A172 (cell line): ENCODE measurements around the gene GUK1. TPM values are rescaled to one million over a fixed set of nuclear protein-coding genes. Genes with fewer than 3 reads are reported as not detected.
"Not testable (repeated sequence)": the region's sequence is repeated elsewhere in the genome, so short reads cannot be mapped to it uniquely, and the experiment has no call there.

Source experiments
- DNase-seq: peaks from one replicate; pipeline ENCODE4 v3.0.0-alpha.2; 2015; ENCODE audit warnings: low spot score
- total RNA-seq: library from RNA; depleted of rRNA; stranded (reverse); fragments of >200 nt; shearing (Covaris generic); gene quantifications from 2 replicates; pipeline ENCODE4 v1.2.3, GENCODE V29; 2014

The GUK1 gene
- total RNA-seq, 1 experiment from 2014 or later = 407 TPM

DNA sequence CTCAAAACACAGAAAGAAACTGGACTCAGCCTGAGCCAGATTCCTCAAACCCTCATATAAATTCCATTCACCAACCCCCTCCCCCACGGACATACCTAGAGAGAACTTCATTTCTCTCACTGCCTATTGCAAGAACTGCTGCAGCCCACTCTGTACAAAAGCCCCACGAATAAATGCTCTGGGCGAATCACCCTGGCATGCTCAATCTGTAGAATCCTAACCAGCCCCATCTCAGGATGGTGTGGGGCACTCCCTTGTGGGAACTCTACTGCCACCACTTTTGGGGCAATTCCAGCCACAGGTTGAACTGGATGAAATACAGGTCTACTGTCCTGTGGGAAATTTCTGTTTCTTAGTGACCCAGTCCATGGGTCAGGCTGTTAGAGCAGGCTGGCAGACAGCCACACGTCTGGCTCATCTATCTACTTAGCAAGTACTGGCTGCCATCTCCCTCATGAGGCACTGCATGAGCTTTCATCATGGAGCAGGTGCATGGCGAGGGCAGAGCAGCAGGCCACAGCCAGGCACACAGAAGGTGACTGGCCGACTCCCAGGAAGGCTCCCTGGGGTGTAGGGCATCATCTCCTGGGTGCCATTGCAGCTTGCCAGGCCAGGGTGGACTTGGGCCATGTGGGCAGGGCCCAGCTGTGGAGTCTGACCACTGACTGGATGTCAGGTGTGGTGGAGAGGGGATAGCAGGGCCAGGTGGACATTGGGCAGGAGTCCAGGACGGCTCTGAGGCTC lies 35.4 kb upstream of the GUK1 start:
- no peak for DNase-seq

DNA sequence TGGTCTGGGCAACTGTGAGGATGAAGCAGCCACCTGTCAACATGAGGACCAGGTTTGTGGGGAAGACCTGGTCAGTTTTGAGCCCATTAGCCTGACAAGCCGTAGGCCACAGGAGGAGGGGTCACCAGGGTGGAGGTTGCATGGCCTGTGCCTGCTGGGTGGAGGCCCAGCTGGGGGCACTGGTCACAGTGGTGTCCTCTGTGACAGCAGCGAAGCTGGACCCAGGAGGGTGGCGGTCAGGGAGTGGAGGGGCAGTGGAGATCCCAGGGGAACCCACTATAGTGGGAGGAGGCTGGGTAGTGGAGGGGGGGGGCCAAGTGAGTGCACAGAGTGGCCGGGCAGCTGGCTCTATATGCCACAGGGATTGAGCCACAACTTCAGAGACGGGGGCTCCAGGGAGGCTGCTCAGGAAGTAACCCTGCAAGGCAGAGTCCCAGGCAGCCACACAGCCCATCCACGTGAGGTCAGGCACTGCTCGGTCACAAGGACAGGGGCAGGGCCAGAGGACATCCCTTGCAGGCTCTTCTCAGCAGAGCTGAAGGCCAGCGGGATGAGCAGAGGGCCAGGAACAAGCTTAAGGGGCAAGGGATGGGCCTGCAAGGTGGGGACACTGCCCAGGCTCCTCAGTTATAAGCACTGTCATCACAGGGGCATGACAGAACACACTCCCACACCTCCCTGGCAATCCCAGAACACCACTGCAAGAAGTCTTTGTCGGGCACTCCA lies 34.6 kb upstream of the GUK1 start:
- DNase-seq = no peak

DNA sequence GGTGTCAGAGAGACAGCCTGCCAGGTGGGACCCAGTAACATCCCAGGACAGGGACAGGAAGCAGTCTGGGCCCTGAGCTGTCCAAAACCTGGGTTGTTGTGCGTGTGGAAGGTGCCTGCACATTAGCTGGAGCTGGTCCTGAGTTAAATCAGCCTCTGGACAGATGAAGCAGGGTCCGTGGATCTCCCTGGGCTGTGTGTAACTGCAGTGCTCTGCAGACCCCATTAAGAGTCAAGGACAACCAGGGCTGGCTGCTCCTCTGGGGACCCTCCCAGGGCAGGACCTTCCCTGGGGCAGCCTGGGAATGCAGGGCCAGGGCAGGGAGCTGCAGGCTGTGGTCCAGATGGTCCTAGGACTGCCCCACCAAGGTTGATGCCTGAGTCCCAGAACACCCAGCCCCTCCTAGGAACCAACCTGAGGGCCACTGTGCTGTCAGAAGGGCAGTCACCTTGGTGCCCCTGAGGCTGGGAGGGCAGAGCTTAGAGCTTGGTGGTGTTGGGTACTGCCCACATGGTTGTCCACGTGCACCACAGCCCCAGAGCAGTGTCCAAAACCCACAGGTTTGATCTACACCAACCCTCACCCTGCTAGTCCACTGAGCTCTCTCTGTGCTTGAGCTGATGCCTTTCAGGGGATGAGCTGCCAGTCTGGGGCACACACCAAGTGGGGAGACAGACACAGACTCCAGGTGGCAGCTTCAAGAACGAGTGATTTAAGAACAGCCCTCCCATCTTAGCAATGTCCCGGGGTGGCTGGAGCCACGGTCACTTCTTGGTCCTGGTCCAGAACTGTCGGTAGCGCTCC lies 33.9 kb upstream of the GUK1 start:
- no peak for DNase-seq

DNA sequence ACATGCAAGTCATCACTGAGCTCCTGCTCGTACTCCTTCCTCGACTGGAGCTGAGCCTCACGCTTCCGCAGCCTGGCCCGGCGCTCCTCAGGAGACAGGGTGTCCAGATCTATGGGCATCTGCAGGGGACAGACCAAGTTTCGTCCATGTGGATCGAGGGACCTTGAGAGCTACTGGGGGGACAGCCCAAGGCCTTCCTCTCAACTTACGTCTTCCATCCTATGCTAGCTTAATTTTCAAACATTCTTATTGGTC lies 33.4 kb upstream of the GUK1 start:
- no peak for DNase-seq

DNA sequence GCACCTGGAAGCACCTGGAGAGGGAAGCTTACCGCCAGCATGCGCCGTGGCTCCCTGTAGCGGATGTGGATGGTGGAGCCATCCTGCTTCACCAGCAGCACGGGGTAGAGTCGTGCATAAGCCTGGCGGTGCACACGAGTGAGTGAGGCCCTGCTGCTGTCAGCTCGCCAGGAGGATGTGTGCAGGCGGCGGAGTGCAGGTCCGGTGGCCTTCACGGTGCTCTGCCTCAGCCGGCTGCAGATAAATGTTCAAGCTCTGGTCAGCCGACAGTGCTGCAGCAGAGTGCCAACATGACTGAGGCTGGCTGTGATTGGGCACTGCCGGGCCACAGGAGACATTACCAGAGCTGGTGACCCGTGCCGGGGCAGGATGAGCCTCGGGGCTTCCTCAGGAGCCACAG lies 32.4 kb upstream of the GUK1 start:
- DNase-seq = no peak

DNA sequence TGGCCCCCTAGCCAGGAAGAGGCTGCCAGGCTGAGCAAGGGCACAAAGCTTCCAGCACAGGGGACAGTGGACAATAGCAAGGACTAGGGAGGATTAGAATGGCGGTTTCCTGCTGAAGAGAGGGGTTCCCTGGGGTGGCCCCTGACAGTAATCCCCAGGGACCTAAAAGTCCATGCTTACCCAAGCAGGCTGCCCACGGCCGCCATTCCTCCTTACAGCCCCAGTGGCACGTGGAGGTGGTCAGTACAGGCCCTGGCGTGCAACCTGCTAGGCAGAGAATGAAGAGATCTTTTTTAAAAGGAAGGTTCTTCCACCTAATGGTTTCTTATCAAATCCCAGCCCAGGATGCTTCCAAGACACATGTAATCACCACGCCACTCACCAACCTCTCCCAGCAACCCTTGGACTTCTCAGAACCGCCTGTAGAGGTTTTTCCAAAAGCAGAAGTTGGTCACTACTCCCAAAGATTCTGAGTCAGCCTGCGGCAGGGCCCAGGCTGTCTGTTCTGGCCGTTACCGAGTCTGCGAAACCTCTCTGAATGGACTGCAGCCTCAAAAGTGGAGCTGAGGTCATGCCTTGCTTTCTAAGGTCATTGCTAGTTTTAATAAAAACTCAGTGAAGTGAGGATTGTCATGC lies 31.9 kb upstream of the GUK1 start:
- DNase-seq = no peak

DNA sequence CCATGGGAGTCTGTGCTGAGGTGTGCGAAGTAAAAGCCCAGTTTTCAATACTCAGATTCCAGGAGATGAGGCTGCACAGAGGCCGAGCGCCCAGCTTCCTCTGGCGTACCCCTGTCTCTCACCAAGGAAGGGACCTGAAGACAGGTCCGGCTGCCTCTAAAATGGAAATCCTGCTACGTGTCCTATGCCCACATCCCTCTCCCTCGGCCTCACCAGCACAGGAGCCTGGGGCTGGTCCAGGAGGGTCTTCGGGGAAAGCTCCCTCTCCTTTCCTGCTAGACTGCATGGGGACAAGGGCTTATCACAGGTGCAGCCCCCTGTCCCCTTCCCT lies 31.4 kb upstream of the GUK1 start:
- DNase-seq = no peak

DNA sequence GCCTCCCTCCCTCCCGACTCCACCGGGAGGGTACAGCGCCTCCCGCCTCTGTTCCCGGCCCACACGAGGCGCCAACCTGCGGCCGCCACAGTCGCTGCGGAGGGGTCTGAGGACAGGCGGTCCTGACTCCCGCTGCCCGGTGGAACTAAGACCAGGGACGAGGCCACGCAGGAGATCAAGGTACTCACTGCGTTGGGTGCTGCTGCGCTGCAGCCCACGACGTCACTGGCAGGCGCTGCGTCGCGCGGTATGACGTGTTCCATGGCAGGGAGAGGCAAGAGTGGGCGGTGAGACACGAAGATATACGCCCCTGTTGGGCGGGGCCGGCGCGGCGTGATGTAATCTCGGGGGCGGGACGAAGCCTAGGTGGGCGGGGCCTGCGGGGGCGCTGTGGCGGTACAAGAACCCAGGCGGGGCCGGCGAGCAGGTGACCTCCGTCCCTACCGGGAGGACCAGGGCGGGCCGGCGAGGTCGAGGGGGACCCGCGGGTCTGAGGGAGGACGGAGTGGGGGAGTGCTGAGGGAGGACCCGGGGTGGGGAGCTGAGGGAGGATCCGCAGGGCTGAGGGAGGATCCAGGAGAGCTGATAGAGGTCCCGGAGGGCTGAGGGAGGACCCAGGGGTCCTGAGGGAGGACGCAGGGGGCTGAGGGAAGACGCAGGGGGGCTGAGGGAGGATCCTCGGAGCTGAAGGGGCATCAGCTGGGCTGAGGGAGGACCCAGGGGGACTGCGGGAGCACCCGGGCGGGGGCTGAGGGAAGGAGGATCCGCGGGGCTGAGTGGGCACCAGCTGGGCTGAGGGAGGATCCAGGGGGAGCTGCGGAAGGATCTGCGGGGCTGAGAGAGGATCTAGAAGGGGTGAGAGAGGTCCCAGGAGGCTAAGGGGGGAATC lies 30.8 kb upstream of the GUK1 start, which contains the start of gene MRPL55:
Gene MRPL55, minus strand, starts transcription at position 227 of the 889 bp plus-strand sequence. CDS start 1,039 bp downstream, outside the sequence.
- DNase-seq = peak; percentile 94

DNA sequence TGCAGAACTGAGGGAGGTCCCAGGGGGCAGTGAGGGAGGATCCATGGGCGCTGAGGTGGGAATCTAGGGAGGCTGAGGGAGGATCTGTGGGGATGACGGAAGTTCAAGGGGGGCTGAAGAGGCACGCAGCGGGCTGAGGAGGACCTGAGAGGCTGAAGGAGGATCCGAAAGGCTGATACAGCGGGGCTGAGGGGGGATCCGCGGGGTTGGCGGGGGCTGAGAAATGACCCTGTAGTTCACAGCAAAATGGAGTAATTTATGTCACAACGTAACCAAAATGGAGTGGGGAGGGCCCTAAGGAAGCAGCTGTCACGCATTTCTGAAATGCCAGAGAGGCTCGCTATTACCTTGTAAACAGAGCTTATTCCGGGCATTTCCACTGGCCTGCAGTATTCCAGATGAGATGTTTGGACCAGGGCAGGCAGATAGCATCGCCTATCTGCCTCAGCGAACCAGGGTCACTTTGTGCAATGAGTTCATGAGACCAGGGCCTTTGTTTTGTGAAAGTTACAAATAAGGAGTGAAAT lies 30.1 kb upstream of the GUK1 start:
- peak; percentile 36 for DNase-seq

DNA sequence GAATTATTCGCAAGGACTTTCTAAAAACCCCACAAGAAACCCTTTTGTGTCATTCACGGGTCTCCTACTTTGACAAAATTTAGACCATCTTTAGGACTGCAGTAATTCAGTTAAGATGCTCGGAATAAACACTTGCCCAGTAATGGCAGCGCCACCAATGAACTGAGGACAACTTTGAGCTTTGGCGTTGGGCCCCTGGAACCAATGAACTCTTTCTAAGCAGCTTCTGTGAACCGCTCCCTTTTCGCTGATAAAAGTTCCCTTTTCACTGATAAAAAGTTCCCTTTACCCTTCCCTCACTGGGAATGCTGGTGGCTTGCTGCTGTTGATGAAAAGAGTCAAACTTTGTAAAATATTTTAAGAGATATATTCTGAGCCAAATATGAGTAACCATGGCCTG lies 29.5 kb upstream of the GUK1 start:
- no peak for DNase-seq

DNA sequence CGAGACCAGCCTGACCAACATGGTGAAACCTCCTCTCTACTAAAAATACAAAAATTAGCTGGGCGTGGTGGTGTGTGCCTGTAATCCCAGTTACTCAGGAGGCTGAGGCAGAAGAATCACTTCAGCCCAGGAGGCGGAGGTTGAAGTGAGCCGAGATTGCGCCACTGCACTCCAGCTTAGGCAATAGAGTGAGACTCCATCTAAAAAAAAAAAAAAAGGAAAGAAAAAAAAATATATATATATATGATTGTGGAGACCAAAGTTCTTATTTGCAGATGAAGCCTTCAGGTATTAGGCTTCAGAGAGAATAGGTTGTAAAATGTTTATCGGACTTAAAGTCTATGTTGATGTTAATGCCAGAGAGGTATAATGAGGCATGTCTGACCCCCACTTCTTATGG lies 28.8 kb upstream of the GUK1 start:
- DNase-seq = not testable (repeated sequence)

DNA sequence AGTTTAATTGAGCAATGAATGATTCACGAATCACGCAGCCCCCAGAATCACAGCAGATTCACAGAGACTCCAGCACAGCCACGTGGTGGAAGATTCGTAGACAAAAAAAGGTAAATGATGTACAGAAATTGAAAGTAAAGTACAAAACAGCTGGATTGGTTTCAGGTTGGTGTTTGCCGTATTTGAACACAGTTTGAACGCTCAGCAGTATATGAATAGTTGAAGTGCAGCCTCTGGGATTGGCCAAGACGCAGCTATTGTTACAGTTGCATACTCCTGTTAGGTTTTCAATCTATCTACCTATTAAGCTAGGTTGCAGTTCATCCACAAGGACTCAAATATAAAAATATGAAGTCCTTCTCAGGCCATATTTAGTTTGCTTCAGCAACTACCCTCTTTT lies 27.9 kb upstream of the GUK1 start:
- no peak for DNase-seq

DNA sequence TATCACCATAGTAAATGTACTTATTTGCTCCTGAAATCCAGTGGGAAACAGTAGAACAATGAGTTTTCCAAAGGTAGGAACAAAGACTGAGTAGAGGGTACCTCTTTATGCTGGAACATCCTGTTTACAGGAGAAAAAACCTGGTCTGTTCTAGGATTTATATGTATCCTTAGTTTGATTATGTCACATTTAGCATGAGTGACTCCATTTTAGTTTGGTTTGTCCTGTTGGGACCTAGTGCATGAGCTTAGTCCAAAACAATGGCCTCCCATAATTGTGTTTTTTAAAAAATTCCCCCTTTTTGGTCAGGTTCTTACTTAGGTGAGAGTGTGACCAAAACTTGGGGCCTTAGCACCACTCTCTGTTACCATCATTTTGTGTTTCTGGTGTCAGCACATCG lies 27.5 kb upstream of the GUK1 start:
- no peak for DNase-seq

DNA sequence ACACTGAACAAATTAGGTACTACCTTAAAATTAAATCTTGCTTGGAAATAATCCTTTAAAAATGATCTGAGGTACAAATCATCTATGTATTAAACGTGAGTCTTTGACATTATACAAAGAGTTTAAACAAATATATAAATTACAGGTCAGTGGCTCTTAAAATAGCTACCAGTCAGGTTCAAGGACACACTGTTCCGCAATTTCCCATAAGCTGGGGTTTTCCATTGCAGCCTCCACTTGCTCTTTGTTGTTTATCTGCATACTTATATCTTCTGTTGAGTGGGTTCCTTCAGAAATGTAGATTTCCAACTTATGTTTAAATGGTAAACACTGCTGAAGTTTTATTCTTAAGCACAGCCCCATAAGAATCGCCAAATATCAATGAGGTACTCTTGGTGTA lies 25.3 kb upstream of the GUK1 start:
- DNase-seq = no peak

DNA sequence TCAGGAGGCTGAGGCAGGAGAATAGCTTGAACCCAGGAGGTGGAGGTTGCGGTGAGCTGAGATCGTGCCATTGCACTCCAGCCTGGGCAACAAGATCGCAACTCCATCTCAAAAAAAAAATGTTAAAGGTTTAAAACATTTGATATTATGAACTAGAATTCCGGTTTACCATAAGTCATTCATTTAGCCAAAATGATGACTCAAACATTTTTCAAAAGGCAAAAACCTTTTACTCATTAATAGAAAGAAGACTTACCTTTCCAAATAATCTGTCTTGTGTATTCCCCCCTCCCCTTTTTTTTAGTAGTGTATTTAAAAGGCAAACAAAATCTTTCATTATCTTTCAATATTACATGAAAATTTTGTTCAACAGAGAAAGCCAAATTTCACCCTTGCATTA lies 22.7 kb upstream of the GUK1 start:
- DNase-seq = no peak

DNA sequence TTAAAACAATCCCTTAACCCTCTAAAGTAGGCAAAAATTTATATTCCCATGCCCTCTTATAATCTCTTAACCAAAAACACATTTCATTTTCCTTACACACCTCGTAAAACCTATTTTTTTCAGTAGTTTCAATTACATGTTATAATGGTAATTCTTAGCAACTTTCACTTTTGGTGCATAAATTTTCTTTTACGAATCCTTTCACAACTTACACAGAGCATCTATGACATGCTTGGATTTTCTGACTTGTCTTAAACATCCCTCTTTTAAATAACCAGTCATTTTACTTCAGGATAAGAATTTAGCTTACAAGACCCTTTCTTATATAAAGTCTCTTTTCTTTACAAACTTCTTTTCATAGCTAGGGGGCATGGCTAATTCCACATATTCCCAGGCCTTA lies 22.0 kb upstream of the GUK1 start:
- DNase-seq = no peak

DNA sequence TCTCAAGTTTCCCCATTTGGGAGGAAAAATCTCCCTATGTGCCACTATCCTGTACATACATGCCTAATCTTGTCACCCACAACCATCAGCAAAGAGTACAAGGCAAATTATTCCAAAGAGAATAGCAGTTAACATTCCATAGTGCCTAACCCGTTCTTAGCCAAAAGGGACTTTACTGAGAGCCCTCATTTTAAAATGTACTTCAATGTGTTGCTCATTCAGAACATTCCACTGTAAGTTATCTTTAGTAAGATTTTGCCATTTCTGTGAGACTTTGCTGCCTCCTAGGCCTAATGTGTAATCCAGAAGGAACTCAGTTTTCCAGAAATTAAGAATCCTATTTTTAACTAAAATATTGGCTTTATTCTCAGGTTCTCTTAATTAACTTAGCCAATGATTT lies 19.7 kb upstream of the GUK1 start:
- no peak for DNase-seq

DNA sequence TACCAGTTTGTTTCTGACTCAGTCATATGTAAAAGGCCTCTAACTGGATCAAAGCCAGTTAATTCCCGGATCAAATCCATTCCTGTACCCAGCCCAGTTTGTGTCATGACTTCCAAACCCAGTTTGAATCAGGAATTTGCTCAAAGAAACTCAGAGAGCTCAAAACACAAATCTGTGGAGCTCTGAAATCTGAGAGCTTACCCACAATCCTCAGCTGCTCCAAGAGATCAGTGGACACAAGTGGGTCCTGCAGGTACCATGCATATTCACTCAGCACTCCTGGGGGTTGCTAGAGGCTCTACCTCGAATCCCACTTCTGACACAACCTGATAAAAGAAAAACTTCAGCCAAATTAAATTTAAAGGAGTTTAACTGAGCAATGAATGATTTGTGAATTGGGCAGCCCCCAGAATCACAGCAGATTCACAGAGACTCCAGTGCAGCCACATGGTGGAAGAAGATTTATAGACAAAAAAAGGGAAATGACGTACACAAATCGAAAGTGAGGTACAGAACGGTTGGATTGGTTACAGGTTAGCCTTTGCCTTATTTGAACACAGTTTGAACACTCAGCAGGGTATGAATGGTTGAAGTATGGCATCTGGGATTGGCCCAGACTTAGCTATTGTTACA lies 19.1 kb upstream of the GUK1 start:
- no peak for DNase-seq

DNA sequence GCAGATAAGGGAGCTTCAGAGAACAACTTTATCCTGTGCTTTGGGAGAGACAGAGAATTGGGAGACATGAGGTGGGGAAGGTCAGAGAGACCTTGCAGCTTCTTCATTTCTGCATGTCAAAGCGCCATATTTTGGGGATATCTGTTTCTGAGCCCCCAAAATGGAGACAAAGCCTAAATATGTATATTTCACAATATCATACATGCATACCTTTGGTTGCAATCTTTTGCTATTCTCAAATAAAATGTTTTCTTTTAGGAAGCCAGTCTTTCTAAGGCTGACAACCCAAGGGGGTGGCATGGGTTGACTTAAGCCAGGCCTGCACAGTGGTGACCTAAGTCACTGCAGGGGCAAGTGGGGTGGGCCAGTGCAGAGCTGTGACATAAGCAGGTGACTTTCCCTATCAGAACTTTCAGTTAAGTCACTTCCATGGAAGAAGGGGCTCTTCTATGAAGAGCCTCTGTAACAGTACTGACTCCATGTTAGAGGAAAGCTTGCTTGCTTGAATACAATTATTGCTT lies 17.1 kb upstream of the GUK1 start:
- DNase-seq = no peak

DNA sequence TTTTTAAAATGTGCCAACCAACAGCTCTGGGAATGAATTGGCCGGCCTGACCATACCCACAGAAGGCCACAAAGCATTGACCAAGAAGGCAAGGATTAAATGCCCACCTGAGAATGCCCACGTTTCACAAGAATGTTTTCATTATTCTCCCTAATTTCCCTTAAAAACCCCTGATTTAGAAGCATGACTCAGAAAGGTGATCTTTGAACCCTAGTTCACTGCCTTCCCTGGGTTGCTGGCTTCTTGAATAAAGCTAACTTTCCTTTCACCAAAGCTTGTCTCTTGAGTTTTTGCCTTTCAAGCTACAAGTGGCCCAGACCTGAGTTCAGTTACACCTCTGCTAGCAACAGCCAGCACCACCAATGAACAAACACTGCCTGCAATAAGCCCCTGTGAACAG lies 16.6 kb upstream of the GUK1 start:
- no peak for DNase-seq

DNA sequence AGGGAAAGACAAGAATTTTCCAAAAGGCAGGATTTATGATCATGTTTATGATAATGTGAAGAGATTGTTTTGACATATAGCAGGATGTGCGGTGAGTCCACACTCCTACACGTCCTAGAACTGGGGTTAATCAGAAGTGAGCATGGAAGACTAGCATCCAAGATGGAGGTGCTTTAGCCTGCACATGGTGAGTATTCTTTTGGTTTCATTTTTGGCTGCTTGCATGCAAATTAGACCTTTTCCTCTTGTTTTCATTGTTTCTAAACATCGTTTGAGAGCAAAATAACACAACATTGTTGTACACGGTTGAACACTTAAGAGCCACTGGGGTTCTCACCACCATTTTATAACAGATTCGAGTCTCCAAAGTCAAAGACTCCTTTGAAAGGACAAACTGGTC lies 14.9 kb upstream of the GUK1 start:
- DNase-seq = no peak
